Fibroblast of villous mesenchyme (primary cell): ENCODE data around the gene TNRC6C. TPM values are rescaled to one million over a fixed set of nuclear protein-coding genes. Genes with fewer than 3 reads are reported as not detected.

Experiments
- DNase-seq: peaks from one replicate; pipeline ENCODE4 v3.0.0-alpha.2; 2010; ENCODE audit warnings: low read depth
- H3K4me3 ChIP-seq: 2 replicates; pipeline ENCODE4 v1.5.1; 2011; ENCODE audit warnings: low read depth, mild to moderate bottlenecking, low read length
- total RNA-seq: library from RNA; depleted of rRNA; stranded (reverse); fragments of >200 nt; gene quantifications from 2 replicates; pipeline ENCODE4 v1.2.3, GENCODE V29; 2012
- TF ChIP-seq, protein P1 (sequence below): IDR thresholded peaks from 2 replicates; pipeline ENCODE4 v1.5.1; 2012; ENCODE audit warnings: low read depth, mild to moderate bottlenecking, low read length; ENCODE audit not compliant: insufficient read depth

Gene TNRC6C
- total RNA-seq, 1 donor = 4.3 TPM

DNA sequence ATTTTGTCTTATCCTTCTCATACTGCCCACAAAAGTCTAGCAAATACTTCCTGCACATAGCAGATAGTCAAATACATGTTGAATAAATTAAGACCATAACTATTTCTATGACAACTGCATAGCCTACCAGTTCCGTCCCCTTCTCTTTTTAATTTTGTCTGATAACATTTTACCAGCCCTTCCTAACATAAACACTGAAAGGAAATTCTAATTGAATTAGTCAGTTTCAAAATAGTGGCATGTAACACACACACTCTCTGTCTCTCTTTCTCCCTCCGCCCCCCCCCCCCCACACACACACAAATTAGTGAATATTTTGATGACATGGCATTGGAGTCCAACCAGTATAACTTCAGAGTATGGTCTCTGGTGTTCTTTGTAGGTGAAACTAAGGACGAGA lies 41.8 kb downstream of the TNRC6C start:
- DNase-seq = peak; percentile 13
- TF ChIP-seq, protein P1, sequence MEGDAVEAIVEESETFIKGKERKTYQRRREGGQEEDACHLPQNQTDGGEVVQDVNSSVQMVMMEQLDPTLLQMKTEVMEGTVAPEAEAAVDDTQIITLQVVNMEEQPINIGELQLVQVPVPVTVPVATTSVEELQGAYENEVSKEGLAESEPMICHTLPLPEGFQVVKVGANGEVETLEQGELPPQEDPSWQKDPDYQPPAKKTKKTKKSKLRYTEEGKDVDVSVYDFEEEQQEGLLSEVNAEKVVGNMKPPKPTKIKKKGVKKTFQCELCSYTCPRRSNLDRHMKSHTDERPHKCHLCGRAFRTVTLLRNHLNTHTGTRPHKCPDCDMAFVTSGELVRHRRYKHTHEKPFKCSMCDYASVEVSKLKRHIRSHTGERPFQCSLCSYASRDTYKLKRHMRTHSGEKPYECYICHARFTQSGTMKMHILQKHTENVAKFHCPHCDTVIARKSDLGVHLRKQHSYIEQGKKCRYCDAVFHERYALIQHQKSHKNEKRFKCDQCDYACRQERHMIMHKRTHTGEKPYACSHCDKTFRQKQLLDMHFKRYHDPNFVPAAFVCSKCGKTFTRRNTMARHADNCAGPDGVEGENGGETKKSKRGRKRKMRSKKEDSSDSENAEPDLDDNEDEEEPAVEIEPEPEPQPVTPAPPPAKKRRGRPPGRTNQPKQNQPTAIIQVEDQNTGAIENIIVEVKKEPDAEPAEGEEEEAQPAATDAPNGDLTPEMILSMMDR = no peak
- H3K4me3 ChIP-seq = no peak overlapping the region

DNA sequence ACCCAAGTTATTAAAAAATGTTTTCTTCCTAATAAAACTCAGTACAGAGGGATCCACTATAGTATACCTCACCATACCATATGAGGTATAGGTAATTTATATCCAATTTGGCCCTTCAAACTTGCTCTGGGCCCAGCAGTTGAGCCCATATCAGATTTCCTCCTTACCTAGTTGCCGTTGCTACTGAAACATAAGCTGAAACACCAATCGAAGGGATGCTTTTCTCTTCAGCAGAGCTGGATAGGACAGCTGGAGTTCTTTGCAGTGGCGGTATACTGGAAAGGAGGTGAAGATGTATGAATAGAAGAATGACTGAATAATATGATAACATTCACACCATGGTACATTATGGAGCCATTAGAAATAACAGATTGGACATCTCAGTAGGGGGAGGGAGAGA lies 42.7 kb downstream of the TNRC6C start:
- no peak overlapping the region for H3K4me3 ChIP-seq
- DNase-seq = no peak
- TF ChIP-seq, protein P1 = no peak

DNA sequence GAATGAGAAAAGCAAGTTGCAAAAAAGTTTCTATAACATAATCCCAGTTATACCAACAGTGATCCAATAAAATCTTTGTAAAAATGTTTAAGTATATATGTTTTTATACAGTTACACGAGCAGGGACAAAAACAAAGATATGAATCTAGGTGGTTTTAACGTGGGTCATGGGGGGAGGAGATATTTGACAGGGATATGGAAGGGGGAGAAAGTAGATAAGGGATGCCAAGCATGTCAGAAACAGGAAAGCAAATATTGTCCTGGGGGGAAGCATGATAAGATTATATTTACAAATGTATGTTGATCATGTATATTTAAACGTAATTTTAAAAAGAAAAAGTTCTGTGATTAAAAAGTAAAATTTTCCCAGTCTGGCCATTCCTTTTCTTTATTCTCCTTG lies 43.1 kb downstream of the TNRC6C start:
- no peak overlapping the region for H3K4me3 ChIP-seq
- DNase-seq = no peak
- TF ChIP-seq, protein P1 = no peak

DNA sequence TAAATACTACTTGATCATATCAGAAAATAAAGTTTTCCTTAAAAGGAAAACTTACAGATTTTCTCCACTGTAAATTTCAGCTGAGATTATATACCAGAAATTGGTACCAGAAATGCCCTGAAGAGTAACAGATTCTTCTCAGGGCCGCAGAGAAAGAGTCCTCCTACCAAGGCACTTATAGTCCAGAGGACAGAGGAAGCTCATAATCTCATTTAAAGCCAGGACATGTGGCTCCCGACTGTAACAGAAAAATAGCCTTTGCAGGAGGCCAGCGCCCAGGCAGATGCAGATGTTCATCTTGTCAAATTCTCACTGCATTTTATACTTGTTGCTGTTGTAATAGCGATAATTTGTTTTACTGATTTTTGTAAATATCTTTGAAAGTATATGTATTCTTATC lies 43.7 kb downstream of the TNRC6C start:
- H3K4me3 ChIP-seq = no peak overlapping the region
- TF ChIP-seq, protein P1 = no peak
- DNase-seq = no peak

DNA sequence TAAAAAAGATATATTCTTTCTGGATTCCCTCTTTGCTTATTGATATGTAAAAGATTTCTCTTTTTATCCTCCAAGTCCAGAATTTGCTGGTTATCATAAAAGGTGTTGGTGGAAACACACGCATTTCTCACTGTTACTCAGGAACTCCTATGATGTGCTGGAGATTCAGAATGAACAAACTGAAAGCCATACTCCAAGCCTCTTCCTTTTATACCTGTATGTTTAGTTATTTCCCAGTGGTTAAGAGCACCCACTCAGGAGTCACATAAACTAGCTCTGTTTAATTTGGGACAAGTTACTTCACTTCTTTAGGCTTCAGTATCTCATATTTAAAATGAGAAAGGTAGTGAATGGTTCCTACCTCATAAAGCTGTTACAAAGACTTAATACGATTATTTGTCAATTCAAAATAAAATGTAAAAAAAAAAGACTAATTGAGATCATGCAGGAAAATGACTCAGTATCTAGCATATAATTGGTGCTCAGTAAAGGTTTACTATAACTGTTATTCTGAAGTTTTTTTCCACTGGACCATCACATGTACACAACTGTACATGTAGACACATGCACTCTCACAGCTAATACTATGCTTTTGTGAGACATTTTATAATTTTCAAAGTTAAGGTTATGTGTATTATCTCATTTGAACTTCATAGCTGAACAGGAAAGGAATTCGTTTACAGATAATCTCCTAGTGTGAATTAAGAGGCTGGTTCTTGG lies 47.1 kb downstream of the TNRC6C start:
- TF ChIP-seq, protein P1 = no peak
- H3K4me3 ChIP-seq = no peak overlapping the region
- no peak for DNase-seq

DNA sequence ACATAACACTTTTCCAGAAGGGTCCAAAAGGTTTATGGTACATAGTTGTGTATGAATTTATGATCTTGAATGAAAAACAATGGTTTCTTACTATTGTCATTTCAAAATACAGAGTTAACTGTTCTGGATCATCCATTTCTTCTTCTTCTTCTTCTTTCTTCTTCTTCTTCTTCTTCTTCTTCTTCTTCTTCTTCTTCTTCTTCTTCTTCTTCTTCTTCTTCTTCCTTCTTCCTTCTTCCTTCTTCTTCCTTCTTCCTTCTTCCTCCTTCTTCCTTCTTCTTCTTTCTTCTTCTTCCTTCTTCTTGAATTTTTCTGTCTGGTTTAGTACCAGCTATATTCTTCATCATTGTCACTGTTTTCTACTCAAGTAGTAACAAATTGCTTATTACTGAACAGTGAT lies 47.8 kb downstream of the TNRC6C start:
- no peak for DNase-seq
- no peak overlapping the region for H3K4me3 ChIP-seq
- TF ChIP-seq, protein P1 = no peak

DNA sequence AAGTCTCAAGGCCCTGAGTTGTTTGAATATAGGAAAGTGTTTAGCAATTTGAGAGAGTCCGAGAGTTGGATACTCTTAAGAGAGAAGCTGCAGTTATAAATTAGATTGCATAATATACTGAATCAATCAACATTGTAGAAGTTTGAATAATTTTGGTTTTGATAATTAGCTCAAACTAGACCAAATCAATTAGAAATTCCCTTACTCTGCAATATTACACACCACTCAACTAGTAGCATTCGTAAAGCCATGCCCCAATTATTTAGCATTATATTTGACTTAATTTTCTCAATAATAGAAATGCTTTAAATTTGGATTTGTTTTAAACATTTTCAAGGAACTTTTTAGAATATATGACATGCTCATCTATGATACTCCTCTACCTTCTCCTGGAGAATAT lies 49.1 kb downstream of the TNRC6C start:
- TF ChIP-seq, protein P1 = no peak
- no peak for DNase-seq

More for the DNA sequence above, 49.1 kb downstream of the TNRC6C start:
- H3K4me3 ChIP-seq = no peak overlapping the region
